Measurements from ENCODE around the gene TGIF2. TPM values are rescaled to one million over a fixed set of nuclear protein-coding genes. Genes with fewer than 3 reads are reported as not detected.
A peak's percentile ranks its signal among the peaks of the same experiment; 100 is the strongest.

The TGIF2 gene
- total and polyA plus RNA-seq, 2 of the 13 experiments (the other 11 are each of a cell fraction or from before 2014, with no cell fraction given) = 41.3 to 53.9 TPM

DNA sequence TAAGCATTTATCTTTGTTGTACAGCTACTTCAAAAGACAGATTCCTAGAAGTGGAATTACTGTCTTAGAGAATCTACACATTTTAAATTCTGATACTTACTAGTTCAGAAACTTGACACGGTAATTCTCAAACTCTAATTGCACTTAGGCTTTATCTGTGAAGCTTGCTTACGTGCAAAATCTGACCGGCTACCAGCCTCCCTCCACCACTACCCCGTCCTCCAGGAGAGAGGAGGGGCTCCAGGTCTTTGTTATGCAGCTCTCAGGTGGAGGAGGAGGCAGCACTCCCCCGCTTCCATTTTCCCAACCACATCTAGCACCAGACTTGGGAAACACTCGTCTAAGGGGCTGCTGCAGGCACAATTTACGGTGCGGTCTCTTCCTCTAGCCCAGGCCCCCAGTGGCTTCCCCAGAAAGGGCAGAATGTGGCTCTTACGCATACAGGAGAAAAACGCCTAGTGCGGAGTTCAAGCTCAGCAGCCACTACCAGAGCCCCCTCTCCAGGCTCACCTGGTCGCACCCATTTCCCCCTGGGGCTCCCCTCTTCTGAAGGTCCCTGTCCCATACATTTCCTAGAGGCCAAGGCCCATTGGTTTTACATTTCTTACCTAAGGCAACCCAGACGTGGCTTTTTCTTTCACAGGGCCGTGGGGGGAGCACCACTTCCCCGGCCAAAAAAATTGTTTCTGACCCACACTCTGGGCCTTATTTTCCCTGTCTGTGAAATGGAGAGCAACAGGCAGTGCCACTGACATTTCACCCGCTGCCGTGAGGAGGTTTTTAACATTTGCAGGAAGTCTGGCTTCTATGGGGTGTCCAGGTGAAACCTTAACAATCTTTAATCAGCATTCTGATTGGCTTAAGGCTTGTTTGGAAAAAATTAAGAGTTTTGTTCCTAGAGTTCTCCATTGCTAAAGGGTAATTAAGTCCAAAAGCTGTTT is 1.6 kb upstream of the TGIF2 start (continued):
- TF ChIP-seq, protein P1, sequence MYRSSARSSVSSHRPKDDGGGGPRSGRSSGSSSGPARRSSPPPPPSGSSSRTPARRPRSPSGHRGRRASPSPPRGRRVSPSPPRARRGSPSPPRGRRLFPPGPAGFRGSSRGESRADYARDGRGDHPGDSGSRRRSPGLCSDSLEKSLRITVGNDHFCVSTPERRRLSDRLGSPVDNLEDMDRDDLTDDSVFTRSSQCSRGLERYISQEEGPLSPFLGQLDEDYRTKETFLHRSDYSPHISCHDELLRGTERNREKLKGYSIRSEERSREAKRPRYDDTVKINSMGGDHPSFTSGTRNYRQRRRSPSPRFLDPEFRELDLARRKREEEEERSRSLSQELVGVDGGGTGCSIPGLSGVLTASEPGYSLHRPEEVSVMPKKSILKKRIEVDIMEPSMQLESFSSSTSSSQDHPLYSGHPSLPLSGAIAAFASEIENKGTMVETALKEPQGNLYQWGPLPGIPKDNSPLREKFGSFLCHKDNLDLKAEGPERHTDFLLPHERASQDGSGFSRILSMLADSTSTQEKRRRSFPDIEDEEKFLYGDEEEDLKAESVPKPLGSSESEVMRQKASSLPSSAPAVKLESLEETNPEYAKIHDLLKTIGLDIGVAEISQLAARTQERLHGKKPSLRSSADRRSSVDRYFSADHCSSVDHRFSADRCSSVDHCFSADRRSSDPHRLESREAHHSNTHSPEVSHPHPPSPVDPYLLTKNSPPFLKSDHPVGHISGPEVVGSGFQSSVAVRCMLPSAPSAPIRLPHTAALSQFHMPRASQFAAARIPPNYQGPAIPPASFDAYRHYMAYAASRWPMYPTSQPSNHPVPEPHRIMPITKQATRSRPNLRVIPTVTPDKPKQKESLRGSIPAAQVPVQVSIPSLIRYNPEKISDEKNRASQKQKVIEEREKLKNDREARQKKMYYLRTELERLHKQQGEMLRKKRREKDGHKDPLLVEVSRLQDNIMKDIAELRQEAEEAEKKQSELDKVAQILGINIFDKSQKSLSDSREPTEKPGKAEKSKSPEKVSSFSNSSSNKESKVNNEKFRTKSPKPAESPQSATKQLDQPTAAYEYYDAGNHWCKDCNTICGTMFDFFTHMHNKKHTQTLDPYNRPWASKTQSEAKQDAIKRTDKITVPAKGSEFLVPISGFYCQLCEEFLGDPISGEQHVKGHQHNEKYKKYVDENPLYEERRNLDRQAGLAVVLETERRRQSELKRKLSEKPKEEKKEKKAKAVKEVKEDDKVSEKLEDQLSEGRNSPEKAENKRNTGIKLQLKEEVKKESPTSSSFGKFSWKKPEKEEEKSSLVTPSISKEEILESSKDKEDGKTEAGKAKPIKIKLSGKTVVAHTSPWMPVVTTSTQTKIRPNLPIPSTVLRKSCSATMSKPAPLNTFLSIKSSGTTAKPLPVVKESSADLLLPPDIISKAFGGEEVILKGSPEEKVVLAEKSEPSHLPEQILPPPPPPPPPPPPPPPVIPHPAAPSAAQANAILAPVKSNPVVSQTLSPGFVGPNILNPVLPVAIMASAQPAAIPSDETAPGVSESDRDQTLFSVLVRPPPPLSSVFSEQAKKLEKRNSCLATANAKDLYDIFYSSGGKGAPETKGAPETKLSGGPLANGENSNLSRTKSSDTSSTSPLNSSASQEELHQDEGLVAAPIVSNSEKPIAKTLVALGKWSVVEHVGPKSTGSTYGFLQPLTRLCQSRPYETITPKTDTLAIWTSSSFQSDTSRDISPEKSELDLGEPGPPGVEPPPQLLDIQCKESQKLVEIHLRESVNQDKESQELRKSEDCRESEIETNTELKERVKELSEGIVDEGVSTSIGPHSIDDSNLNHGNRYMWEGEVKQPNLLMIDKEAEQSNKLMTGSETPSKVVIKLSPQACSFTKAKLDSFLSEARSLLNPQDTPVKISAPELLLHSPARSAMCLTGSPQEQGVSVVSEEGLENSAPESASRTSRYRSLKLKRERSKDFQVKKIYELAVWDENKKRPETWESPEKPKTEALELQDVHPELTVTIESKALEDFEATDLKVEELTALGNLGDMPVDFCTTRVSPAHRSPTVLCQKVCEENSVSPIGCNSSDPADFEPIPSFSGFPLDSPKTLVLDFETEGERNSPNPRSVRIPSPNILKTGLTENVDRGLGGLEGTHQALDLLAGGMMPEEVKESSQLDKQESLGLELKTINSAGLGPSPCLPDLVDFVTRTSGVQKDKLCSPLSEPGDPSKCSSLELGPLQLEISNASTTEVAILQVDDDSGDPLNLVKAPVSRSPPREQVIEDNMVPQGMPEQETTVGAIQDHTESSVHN (CRISPR knock-in tag; IDR thresholded peaks at IDR 0.05) = 0 out of 2 replicates have a peak, but pooled peaks have one; percentile 37
- TF ChIP-seq ZNF609 (CRISPR knock-in tag; IDR thresholded peaks at IDR 0.05; ENCODE audit: borderline replicate concordance) = peak; percentile 43; the same call in 1 of the 2 replicates
- peak; percentile 65; the same call in 1 of the 2 replicates for TF ChIP-seq MTA1 (CRISPR knock-in tag; IDR thresholded peaks at IDR 0.05; ENCODE audit: borderline replicate concordance)
- TF ChIP-seq ZNF746 (CRISPR knock-in tag; IDR thresholded peaks at IDR 0.05) = peak; percentile 69
- TF ChIP-seq HCFC1 (IDR thresholded peaks at IDR 0.05; ENCODE audit: low read depth, low read length) = no peak
- TF ChIP-seq, protein P2, sequence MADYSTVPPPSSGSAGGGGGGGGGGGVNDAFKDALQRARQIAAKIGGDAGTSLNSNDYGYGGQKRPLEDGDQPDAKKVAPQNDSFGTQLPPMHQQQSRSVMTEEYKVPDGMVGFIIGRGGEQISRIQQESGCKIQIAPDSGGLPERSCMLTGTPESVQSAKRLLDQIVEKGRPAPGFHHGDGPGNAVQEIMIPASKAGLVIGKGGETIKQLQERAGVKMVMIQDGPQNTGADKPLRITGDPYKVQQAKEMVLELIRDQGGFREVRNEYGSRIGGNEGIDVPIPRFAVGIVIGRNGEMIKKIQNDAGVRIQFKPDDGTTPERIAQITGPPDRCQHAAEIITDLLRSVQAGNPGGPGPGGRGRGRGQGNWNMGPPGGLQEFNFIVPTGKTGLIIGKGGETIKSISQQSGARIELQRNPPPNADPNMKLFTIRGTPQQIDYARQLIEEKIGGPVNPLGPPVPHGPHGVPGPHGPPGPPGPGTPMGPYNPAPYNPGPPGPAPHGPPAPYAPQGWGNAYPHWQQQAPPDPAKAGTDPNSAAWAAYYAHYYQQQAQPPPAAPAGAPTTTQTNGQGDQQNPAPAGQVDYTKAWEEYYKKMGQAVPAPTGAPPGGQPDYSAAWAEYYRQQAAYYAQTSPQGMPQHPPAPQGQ (CRISPR knock-in tag; IDR thresholded peaks at IDR 0.05; ENCODE audit: borderline replicate concordance) = no peak
- TF ChIP-seq ZNF30 (CRISPR knock-in tag; IDR thresholded peaks at IDR 0.05) = no peak
- peak; percentile 12 for TF ChIP-seq ZNF501 (CRISPR knock-in tag; IDR thresholded peaks at IDR 0.05)
- no peak for TF ChIP-seq ZNF180 (CRISPR knock-in tag; IDR thresholded peaks at IDR 0.05; ENCODE audit: borderline replicate concordance, low read depth)
- TF ChIP-seq MIER2 (CRISPR knock-in tag; IDR thresholded peaks at IDR 0.05) = no peak
- TF ChIP-seq HDAC2 (CRISPR knock-in tag; IDR thresholded peaks at IDR 0.05) = peak; percentile 22; the same call in 1 of the 2 replicates
